ENCODE measurements around the gene LARGE1.

LARGE1 gene

GRCh38 chr22:33913188-33913587 lies 7.1 kb downstream of the LARGE1 start:
- DNase-seq, result no peak

GRCh38 chr22:33909911-33910310 lies 10.4 kb downstream of the LARGE1 start:
- no peak for DNase-seq

DNA sequence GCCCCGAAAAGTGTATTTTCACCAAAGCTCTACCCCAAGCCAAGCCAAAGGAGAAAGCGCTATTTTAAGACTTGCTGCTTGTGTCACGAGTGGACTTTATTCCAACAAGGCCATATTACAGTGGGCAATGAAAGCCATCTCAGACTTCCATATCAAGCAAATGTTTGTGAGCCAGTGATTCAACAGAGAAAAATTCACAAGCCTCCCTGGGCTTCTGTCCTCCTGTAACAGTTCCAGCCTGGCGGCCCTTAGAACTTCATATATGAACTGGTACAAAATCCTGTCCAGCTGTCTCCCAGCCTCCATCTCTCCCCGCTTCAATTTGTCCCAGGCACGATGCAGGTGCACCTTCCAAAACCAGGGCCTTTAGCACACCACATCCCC lies 11.2 kb downstream of the LARGE1 start:
- DNase-seq, result no peak

GRCh38 chr22:33908171-33909074 lies 11.9 kb downstream of the LARGE1 start:
- no peak for DNase-seq

- no peak for DNase-seq
These were observed 13.3 kb downstream of the LARGE1 start for GRCh38 chr22:33906954-33907353.

- DNase-seq, result no peak
These were observed 13.8 kb downstream of the LARGE1 start for GRCh38 chr22:33906475-33906874.

DNA sequence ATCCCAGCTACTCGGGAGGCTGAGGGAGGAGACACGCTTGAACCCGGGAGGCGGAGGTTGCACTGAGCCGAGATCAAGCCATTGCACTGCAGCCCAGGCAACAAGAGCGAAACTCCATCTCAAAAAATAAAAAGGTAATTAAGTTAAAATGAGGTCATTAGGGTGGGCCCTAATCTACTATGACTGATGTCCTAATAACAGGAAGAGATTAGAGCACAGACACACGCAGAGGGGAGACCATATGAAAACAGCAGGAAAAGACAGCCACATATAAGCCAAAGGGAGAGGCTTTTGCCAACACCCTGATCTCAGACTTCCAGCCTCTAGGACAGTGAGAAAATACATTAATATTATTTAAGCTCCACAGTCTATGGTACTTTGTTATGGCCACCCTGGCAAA lies 17.3 kb downstream of the LARGE1 start:
- DNase-seq, result no peak

- DNase-seq, result no peak
These were observed 18.2 kb downstream of the LARGE1 start for GRCh38 chr22:33902073-33902472.

GRCh38 chr22:33898121-33898520 lies 22.2 kb downstream of the LARGE1 start:
- no peak for DNase-seq

DNA sequence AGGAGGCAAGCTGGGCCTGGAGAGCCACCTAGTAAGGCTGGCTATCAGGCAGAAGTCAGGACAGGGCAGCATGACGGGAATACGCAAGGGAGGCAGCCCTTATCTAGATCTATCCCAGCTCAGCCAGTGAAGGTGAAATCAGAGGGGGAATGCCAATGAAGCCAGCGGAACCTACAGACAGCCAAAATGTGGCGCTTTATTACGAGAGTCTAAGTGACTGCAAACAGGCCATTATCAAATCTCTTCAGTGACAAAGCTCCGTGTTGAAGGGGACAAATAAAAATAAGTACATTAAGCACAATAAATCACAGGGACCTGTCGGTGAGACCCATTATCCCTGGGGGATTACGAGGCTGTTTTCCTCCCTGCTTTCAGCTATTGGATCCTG lies 22.8 kb downstream of the LARGE1 start:
- DNase-seq, result no peak

- DNase-seq, result no peak
These were observed 23.5 kb downstream of the LARGE1 start for GRCh38 chr22:33896575-33897447.

- DNase-seq, result no peak
These were observed 24.1 kb downstream of the LARGE1 start for GRCh38 chr22:33896154-33896553.

- DNase-seq, result no peak
These were observed 24.8 kb downstream of the LARGE1 start for GRCh38 chr22:33895444-33895843.

- DNase-seq, result no peak
These were observed 25.8 kb downstream of the LARGE1 start for GRCh38 chr22:33894515-33894914.

DNA sequence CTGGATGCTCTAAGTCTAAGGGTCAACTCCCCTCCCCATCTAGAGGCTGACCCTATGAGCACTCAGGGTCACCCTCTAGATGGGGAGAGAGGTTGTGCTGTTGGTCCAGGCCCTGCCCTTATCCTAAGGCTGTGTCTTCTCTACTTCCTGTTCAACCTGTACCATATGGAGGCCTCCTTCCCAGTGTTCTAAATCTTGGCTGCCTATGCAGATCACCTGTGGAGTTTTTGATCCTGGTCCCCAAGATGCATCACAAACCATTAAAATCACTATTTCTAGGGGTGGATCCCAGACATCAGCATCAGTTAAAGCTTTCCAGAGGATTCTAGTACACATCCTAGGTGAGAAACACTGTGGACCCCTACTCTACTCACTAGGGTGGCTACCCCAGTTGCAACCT lies 26.2 kb downstream of the LARGE1 start:
- no peak for DNase-seq

DNA sequence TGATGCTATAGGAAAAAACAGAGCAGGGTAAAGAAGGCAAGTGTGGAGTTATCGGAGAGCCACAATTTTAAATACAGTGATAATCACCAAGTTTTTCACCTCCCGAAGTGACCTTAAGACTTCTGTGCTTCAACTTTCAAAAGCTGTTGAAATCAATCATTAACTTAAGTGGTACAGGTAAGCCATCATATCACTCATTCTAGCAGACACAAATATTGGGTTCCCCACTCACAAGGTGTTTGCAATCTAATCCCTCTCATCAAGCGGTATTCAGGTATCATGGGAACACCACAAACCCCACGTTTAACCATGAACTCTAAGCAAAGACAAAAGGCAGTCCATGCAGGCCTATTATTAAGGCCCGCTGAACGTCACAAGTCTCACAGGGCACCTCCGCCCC lies 26.8 kb downstream of the LARGE1 start:
- DNase-seq, result no peak

DNA sequence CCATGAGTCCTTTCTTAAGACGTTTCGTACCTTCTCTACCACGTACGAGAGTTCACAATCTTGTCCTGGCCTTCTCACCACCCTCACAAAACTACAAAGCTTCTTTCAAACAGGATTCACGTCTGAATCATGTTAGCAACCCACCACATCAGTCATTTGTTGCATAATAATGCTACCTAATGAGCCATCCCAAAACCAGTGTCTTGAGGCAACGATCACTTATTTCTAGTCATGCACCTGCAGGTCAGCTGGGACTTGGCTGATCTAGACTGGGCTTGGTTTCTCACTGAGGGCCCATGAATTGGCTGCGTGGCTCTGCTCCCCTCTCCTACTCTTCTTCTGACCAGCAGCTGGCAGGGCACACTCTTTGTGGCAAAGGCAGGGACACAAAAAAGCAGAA lies 28.3 kb downstream of the LARGE1 start:
- no peak for DNase-seq

DNA sequence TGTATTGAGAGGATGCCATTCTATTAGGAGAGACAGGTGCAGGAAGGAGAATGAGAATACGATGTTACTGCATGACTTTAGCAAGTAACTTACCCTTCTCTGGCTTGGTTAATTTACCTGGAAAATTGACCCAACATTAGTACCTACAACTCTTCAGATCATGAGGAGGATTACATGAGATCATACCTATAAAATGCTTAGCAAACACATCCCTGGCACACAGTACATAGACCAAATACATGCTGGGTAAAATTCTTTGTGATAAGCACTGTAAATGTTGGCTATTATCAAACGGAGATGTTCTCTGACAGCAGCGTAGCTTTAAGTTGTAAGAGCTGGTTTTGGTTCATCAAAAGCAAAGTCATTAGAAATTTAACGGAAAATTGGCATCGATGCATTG lies 28.8 kb downstream of the LARGE1 start:
- DNase-seq, result no peak

DNA sequence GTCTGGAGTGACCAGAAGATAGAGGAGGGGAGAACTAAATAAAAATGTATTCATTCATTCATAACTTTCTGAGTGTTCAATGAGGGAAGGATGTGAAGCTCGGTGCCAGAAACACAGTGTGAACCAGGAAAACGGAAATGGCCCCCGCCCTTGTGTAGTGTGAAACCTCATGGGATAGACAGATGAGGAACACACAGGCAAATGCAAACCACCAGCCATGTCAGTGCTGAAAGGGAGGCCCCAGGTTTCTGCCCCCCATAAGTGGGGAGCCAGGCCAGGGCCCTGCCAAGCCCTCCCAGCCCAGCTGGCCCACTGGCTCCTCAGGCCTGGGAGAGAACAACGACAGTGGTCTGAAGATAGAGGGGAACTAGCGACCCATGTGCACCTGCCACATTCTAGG lies 30.5 kb downstream of the LARGE1 start:
- no peak for DNase-seq

DNA sequence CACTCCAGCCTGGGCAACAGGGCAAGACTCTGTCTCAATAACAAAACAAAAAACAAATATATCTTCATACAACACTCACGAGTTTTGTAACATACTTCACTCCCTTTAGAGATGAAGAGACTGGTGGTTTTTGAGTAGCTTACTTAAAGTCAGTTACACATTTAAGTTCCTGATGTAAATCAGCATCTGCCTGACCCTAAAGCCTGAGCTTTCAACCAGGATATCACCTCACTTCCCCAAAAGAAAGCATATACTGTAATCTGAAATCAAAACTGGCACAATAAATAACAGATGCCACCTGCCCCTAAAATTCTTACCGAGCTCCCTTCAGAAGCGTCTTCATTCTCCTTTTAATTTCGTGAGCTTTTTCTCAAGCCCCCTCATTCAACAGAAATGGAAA lies 31.5 kb downstream of the LARGE1 start:
- no peak for DNase-seq

DNA sequence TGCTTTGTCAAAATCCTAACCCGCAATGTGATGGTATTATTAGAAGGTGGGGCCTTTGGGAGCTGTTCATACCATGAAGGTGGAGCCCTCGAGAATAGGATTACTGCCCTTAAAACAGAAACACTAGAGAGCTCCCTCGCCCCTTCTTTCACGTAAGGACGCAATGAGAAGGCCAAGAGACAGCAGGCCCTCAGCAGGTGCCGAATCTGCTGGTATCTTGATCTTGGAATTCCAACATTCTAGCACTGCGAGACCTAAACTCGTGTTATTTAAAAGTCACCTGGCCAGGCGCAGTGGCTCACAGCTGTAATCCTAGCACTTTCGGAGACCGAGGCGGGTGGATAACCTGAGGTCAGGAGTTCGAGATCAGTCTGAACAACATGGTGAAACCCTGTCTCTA lies 33.1 kb downstream of the LARGE1 start:
- DNase-seq, result no peak

DNA sequence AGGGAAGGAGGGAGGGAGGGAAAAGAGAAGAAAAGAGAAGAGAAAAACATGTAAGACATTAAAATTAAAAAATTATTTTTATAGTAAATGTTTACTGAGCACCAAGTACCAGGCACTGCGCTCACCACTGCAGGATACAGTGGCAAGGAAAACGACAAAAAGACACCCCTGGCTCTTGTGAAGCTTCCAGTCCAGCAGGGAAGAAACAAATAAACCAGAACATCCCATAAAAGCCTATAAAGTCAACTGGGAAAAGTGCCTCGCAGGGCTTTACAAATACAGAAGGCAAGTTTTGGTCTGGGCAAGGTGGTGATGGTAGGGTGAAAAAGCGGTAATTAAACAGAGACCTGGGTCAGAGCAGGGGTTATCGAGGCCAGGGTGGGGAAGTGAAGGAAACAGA lies 33.6 kb downstream of the LARGE1 start:
- DNase-seq, result no peak

DNA sequence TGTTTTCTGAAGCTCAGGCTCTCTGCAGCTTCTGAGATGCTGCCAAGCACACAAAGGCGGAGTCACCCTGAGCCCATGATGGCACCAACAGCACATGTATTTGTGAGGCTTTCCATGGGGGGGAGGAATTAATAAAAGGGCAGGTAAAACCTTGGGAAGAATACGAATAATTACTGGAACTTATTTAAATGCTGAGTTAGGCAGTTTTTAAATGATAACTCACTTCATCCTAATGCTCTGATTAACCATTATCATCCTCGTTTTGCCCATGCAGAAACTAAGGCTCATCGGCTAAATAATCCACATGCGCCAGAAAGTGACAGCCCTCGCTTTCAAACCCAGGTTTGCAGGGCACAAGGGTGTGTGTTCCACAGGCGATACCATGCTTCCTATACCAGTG lies 35.4 kb downstream of the LARGE1 start:
- no peak for DNase-seq

All from activated T-cell treated with anti-CD3 and anti-CD28 coated beads, Interleukin-2, amount 50 U/mL, for 48 hours (primary cell).